Activated CD4-positive, alpha-beta T cell treated with anti-CD3 and anti-CD28 coated beads, Interleukin-2, amount 50 U/mL, for 4 hours (primary cell): ENCODE data around the gene OR52I1.

Source experiments
- DNase-seq, 2 experiments: peaks; one replicate each; pipeline ENCODE4 v3.0.0-alpha.2; 2020

Gene OR52I1

GRCh38 chr11:4593739-4594138 is at the start of gene OR52I1:
OR52I1 (plus strand) TSS chr11:4594039; CDS start chr11:4594039, 0 bp downstream.
- no peak for DNase-seq

- DNase-seq, result no peak
These were observed 48.9 kb upstream of the OR52I1 start, which contains the start of gene OR52M1 for GRCh38 chr11:4544891-4545290. OR52M1 (plus strand) TSS chr11:4545191; CDS start chr11:4545191, 0 bp downstream.

GRCh38 chr11:4546878-4547277 is 47.0 kb upstream of the OR52I1 start:
- no peak for DNase-seq

- no peak for DNase-seq
These were observed 46.4 kb upstream of the OR52I1 start for GRCh38 chr11:4547416-4547815.

- no peak for DNase-seq
These were observed 42.4 kb upstream of the OR52I1 start for GRCh38 chr11:4551346-4551979.

- DNase-seq, result no peak
These were observed 34.1 kb upstream of the OR52I1 start for GRCh38 chr11:4559527-4560440.

GRCh38 chr11:4560467-4560866 is 33.4 kb upstream of the OR52I1 start:
- no peak for DNase-seq

GRCh38 chr11:4565371-4565770 is 28.5 kb upstream of the OR52I1 start:
- no peak for DNase-seq

GRCh38 chr11:4569075-4569474 is 24.8 kb upstream of the OR52I1 start:
- DNase-seq, result no peak

- no peak for DNase-seq
These were observed 17.0 kb upstream of the OR52I1 start for GRCh38 chr11:4576880-4577279.

GRCh38 chr11:4577761-4578160 is 16.1 kb upstream of the OR52I1 start:
- no peak for DNase-seq

GRCh38 chr11:4578624-4579023 is 15.2 kb upstream of the OR52I1 start:
- DNase-seq, result no peak

GRCh38 chr11:4580124-4580523 is 13.7 kb upstream of the OR52I1 start:
- no peak for DNase-seq

GRCh38 chr11:4581443-4581842 is 12.4 kb upstream of the OR52I1 start, which contains the start of gene OR52I2:
OR52I2 (plus strand) TSS chr11:4581743.
- DNase-seq, result no peak

GRCh38 chr11:4589017-4589416 is 4.8 kb upstream of the OR52I1 start:
- DNase-seq, result no peak

- no peak for DNase-seq
These were observed 11.2 kb downstream of the OR52I1 start for GRCh38 chr11:4605057-4605456.

GRCh38 chr11:4606231-4607015 is 12.6 kb downstream of the OR52I1 start:
- DNase-seq, result no peak

GRCh38 chr11:4607096-4607495 is 13.3 kb downstream of the OR52I1 start:
- no peak for DNase-seq

GRCh38 chr11:4607781-4608666 is 14.2 kb downstream of the OR52I1 start, which contains the start of gene TRIM68:
TRIM68 (minus strand) TSS chr11:4608231; CDS start chr11:4605504, 2,727 bp downstream.
- peak; percentile 92 for DNase-seq

- DNase-seq, result no peak
These were observed 16.6 kb downstream of the OR52I1 start for GRCh38 chr11:4610258-4610935.

GRCh38 chr11:4611986-4612385 is 18.1 kb downstream of the OR52I1 start:
- DNase-seq, result no peak
